Measurements from ENCODE around the gene CPSF6. TPM values are rescaled to one million over a fixed set of nuclear protein-coding genes. Genes with fewer than 3 reads are reported as not detected.
A peak's percentile ranks its signal among the peaks of the same experiment; 100 is the strongest.

Gene CPSF6
- total RNA-seq, 6 experiments from 2014 or later = 54.1 to 66.1 (median 60.1) TPM

GRCh38 chr12:69211160-69211559 is 28.2 kb upstream of the CPSF6 start:
- no peak overlapping the region for H3K27ac Mint-ChIP-seq
- no peaks in the 10 kb centered on the region for H3K4me1 Mint-ChIP-seq (ENCODE audit: low read depth)
- no peak overlapping the region for H3K4me3 Mint-ChIP-seq
- DNase-seq = no peak
- H3K36me3 Mint-ChIP-seq (ENCODE audit: low read depth) = no peaks in the 10 kb centered on the region
- TF ChIP-seq, protein P1, sequence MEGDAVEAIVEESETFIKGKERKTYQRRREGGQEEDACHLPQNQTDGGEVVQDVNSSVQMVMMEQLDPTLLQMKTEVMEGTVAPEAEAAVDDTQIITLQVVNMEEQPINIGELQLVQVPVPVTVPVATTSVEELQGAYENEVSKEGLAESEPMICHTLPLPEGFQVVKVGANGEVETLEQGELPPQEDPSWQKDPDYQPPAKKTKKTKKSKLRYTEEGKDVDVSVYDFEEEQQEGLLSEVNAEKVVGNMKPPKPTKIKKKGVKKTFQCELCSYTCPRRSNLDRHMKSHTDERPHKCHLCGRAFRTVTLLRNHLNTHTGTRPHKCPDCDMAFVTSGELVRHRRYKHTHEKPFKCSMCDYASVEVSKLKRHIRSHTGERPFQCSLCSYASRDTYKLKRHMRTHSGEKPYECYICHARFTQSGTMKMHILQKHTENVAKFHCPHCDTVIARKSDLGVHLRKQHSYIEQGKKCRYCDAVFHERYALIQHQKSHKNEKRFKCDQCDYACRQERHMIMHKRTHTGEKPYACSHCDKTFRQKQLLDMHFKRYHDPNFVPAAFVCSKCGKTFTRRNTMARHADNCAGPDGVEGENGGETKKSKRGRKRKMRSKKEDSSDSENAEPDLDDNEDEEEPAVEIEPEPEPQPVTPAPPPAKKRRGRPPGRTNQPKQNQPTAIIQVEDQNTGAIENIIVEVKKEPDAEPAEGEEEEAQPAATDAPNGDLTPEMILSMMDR (IDR thresholded peaks at IDR 0.05) = no peak
- H3K9me3 Mint-ChIP-seq = no peaks in the 10 kb centered on the region
- peaks cover 15% of the 10 kb centered on the region for H3K27me3 Mint-ChIP-seq (ENCODE audit: insufficient read depth)

DNA sequence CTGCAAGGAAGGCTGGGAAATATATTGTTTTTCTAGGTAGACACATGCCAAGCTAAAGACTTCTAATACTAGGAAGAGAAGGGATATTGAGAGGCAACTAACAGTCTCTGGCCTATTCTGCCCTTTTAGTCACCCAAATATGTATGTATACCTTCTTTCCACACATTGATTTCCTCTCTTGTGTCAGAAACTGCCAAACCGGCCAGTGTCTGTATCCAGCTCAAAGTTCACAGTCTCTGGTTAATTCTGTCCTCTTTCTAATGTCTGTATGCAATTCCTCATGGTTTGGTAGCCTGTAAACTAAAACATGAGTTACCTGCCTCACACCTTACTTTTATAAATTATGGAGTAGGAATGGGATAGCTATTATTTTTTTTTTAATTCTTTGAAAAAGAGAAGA is 25.2 kb upstream of the CPSF6 start:
- Mint-ChIP-seq H3K9me3 (no peaks in the 10 kb centered on the region), H3K36me3 (ENCODE audit: low read depth) (no peaks in the 10 kb centered on the region), H3K4me3 (no peak overlapping the region), H3K27ac (no peak overlapping the region), H3K27me3 (ENCODE audit: insufficient read depth) (peaks cover 7% of the 10 kb centered on the region), H3K4me1 (ENCODE audit: low read depth) (no peaks in the 10 kb centered on the region)
- TF ChIP-seq, protein P1 (IDR thresholded peaks at IDR 0.05) = no peak
- DNase-seq = no peak

GRCh38 chr12:69225251-69225910 is 14.0 kb upstream of the CPSF6 start:
- no peak overlapping the region for H3K27ac Mint-ChIP-seq
- H3K36me3 Mint-ChIP-seq (ENCODE audit: low read depth) = no peaks in the 10 kb centered on the region
- peaks cover 10% of the 10 kb centered on the region for H3K27me3 Mint-ChIP-seq (ENCODE audit: insufficient read depth)
- TF ChIP-seq, protein P1 (IDR thresholded peaks at IDR 0.05) = no peak
- no peak for DNase-seq
- no peaks in the 10 kb centered on the region for H3K9me3 Mint-ChIP-seq
- H3K4me3 Mint-ChIP-seq = no peak overlapping the region
- peaks cover 6% of the 10 kb centered on the region; the same call in 1 of the 2 replicates for H3K4me1 Mint-ChIP-seq (ENCODE audit: low read depth)

DNA sequence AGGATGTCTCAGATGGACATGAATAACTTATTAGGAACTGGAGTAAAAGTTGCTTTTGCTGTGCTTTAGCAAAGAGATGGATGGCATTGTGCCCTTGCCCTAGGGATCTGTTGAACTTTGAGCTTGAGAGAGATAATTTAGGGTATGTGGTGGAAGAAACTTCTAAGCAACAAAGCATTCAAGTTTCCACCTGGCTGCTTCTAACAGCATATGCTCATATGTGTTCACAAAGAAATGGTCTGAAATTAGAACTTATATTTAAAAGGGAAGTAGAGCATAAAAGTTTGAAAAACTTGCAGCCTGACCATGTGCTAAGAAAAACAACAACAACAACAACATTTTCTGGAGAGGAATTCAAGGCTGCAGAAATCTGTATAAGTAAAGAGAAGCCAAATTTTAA is 7.9 kb upstream of the CPSF6 start:
- Mint-ChIP-seq H3K4me3 (no peak overlapping the region), H3K36me3 (ENCODE audit: low read depth) (peaks cover 9% of the 10 kb centered on the region), H3K27ac (no peak overlapping the region), H3K9me3 (peaks cover 20% of the 10 kb centered on the region), H3K4me1 (ENCODE audit: low read depth) (no peaks in the 10 kb centered on the region), H3K27me3 (ENCODE audit: insufficient read depth) (peaks cover 7% of the 10 kb centered on the region)
- TF ChIP-seq, protein P1 (IDR thresholded peaks at IDR 0.05) = no peak
- DNase-seq = no peak

DNA sequence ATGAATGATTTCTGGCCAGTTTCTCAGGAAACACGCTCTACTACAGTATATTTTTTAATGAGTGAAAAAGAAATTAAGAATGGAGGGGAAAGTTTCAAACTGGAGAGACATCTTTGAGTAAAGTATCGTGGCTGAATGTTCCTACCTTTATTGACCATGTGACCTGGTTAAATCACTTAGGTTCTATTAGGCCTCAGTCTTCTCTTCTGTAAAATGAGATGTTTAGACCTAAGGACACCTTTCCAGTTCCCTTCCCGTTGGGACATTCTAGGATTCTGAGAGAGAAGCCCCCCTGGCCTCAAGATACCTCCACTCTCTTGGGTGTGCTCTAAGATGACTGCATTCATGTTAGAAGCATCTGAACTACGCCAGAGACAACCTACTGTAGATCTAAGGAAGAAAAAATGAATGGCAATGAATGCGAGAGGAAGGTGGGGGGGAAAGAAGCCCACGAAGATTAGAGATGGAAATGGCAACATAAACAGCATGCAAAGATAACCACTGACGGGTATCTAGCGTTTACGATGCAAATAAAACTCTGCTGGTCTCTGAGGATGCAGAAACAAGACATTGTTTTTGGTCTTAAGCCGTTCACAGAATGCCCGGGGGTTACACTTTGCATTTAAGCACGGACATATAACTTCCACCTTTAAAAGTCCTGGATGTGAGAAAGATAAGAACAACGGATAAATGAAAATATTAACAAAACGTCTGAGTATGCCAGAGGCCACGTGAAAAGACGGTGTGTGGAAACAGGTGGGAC is 599 bp upstream of the CPSF6 start:
- Mint-ChIP-seq H3K4me1 (ENCODE audit: low read depth) (peaks cover 32% of the 10 kb centered on the region), H3K4me3 (peak overlapping the region; percentile 93), H3K9me3 (no peaks in the 10 kb centered on the region), H3K27me3 (ENCODE audit: insufficient read depth) (no peaks in the 10 kb centered on the region), H3K36me3 (ENCODE audit: low read depth) (peaks cover 4% of the 10 kb centered on the region; the same call in 1 of the 2 replicates), H3K27ac (peak overlapping the region; percentile 88)
- TF ChIP-seq, protein P1 (IDR thresholded peaks at IDR 0.05) = no peak
- DNase-seq = no peak
